ENCODE measurements around the gene NXPH3.
"Not testable (repeated sequence)": the region's sequence is repeated elsewhere in the genome, so short reads cannot be mapped to it uniquely, and the experiment has no call there.

The NXPH3 gene

DNA sequence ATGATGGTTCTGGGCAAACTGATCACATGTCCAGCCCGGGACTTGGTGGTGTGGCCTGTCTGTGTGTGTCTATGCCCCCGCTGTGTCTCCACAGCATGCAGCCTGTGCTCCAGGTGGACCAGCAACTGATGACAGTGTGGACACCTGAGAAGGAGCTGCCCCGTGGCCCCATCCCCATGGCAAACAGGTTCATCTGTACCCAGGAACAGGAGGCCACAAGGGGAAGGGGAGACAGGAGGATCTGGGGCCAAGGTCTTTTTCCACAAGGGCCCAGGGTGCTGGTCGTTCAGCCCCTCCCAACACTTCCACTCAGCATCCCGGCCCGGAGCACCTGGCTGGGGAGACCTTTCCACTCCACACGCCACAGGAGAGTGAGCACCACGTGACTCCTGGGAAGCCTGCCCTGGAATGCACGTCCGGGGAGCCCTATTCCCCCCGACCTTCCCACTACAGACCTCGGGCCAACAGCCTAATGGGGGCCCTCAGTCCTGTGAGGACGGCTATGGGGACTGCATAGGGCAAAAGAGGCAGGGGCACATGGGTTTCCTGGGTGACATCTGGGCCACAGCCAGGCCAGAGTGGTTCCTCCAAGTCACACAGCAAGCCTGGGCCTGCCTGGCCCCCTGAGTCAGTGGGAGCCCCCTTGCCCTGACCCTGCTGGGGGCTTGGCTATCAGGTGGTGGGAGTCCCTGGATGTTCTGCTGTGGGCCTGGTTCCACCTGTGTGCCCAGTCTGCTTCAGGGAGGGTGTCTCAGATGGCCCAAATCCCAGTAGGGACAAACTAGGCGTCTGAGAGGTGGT is 20.8 kb upstream of the NXPH3 start:
- no peak for DNase-seq (ENCODE audit: low read depth)

DNA sequence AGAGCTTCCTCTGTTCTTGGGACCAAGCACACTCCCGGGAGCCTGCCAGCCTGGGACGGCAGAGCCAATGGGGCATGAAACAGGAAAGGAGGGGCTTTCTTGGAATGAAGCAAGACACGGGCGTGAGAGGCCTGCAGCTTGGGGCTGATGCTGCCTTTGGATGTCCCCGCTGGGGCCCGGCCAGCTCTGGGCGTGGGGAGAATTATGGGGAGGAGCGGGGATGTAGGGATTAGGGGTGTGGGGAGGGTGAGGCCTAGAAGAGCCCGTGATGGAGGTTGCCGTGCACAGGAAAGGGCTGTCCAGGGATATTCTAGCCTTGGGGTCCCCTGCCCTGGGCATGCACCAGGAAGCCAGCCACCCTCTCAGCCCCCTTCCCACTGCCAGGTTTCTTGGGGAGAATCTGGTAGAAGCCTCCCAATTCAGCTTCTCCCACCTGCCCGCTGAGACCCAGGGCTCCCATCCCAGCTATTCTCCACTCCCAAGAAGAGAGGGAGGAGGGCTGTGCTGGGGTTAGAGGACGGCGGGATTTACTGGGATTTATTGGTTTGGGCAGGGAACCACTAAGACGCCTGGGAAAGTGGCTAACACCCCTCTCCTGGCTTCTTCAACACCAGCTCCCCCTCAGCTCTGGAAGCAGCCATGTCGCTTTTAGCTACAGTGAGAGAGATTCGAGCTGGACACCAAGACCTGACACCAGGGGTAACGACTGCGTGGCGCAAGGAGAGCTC is 20.0 kb upstream of the NXPH3 start:
- no peak for DNase-seq (ENCODE audit: low read depth)

DNA sequence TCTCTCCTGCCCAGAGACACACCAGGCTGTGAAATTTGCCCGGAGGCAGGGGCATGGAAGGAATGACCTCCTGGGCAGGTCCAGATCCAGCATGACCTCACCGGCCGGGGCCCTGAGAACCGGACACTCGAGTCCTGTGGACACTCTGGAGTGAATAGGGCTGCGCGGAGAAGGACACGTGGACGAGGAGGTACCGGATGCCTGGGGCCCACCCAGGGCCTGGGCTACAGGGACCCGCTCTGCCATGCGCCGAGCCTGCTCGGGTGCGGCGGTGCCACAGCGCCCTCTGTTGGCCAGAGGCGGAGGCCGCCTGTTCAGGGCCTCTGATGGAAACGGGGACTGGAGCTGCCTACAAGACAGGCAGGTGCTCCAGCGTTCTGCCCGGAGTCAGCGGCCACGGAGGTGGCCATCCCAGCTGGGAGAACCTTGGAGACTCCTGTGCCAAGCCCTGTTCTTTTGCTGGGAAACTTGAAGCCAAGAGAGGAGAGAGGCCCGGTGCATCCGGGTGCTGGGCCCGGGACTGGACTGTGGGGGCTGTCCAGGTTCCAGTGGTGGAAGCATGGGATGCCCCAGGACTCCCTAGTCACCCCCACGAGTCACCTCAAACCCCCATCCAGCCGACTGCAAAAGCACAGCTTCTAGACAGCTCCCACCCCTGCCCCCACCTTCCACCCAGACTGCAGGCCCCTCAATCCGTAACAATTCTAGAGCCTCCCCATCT is 19.3 kb upstream of the NXPH3 start:
- no peak for DNase-seq (ENCODE audit: low read depth)

DNA sequence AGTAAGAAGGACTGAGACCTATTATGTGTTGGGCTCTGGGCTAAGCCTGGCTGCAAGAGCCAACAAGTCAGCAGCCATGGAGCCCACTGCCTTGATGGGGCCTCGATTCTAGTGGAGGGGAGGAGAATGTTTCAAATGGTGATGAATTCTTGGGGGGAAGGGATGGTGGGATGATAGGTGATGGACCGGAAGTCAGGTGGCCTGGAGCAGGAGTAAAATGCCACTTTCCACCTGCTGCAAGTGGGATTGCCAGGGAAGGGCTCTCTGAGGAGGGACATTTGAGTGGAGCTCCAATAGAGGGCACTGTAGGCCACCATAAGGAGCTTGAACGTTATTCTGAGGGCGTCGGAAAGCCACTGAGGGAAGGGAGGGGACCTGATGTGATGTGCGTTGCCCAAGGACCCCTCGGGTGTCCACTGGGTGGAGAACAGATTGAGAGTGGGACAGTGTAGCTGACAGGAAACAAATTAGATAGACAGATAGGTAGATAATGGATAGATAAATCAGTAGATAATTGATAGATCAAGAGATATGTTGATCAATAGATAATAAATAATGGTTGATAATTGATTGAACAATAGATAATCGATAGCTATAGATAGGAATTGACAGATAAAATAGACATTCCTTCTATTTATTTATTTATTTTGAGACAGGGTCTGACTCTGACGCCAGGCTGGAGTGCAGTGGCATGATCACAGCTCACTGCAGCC is 18.2 kb upstream of the NXPH3 start:
- no peak for DNase-seq (ENCODE audit: low read depth)

DNA sequence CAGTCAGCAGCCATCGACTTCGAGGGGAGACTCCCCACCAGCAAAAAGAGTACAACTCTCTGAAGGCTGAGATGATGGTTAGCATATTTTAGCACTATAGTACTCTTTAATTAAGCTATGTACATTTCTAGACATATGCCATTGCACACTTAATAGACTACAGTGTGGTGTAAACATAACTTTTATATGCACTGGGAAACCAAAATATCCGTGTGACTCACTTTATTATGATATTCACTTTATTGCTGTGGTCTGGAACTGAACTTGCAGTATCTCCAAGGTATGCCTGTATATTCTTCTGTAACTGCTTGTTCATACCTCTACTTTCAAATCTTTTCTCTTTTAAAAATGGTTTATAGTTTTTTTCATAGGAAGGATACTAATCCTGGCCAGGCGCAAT is 11.0 kb upstream of the NXPH3 start:
- DNase-seq (ENCODE audit: low read depth): no peak

DNA sequence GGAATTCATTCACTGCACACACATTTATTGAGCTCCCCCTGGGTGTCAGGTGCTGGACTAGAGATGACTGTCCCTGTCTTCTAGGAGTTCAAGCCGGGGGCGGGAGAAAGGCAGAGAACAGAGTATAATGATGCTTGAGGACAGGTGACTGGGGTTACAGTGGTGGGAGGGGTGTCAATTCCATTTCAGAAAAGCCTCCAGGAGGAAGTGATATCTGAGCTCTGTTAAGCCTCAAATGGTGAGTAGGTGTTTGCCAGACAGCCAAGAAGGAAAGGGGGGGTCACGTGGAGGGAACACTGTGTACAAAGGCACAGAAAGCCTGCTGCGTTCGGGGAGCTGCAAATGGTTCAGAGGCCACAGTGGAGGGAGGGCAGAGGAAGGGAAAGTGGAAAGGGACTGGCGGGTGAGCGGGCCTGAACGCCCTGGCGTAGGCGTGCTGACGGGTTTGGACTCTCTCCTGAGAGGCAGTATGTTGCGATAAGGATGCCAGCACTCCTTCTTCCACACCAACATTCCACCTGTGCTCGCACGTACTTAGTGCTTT is 9.7 kb upstream of the NXPH3 start:
- no peak for DNase-seq (ENCODE audit: low read depth)

DNA sequence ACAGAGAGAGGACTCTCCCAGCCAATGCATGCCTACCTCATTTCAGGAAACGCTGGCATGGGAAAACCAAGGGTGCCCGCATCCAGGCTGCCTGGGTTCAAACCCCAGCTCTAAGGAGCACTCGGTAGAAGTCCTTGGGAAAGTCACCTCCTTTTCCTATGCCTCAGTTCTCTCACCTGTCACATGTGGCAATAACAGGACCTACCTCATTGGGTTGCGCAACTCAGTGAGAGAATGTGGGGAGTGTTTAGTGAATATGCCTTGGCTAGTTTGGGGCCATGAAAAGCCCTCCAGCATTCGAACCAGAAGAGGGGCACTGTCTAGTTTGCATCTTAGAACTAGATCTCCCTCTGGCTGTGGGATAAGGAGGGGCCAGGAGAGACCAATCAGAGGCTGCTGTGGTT is 9.0 kb upstream of the NXPH3 start:
- DNase-seq (ENCODE audit: low read depth): no peak

DNA sequence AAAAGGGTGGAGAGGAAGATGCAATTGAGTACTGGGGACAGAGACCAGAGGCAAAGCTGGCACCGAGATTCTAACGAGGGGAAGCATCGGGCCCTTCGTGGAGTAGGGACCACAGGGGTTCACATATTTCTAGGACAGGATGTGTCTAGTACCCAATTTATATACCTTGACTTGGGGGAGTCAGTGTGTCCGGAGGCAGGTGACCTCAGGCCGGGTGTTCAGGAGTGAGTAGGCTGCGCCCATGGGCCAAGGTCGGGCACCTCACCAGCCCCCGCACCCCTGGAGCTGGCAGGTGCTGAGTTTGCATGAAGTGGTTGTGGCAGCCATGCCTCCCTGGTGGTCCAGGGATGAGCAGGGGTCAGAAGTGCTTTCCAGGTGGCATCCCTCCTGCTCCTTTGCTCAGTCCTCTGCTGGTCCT is 8.6 kb upstream of the NXPH3 start:
- DNase-seq (ENCODE audit: low read depth): no peak

DNA sequence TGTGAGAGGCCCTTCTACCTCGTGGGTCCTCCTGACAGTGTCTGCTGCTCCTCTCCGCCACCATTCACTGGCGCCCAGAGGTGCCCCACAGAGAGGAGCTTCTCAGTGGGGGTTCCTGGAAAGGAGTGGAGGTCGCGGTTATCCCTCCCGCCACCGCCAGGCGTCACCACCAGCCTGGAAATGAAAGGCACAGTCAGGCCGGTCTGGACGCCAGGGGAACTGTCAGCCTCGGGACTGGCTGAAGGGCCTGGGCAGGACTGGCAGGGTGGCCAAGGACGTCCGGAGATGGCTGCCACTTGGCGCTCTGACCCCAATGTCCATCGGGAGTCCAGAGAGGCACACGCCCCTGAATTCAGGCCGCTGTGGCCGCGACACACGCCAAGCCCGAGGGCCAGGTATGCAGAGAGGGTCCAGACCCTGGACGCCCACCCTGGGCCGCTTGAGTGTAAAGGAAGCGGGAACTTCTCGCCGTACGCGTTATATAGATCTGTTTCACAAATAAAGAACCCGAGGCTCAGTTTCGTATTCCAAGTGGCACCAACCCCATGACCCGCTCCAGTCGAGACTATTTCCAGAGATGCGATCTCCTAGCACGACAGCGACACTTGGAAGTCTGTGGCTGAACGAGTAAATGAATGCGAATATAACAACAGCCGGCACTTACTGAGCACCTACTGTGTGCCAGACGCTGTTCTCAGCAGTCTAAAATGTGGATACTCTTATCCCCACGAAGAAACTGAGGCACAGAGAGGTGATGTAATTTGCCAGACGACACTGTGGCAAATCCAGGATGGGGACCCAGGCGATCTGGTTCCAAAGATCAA is 7.6 kb upstream of the NXPH3 start:
- no peak for DNase-seq (ENCODE audit: low read depth)

DNA sequence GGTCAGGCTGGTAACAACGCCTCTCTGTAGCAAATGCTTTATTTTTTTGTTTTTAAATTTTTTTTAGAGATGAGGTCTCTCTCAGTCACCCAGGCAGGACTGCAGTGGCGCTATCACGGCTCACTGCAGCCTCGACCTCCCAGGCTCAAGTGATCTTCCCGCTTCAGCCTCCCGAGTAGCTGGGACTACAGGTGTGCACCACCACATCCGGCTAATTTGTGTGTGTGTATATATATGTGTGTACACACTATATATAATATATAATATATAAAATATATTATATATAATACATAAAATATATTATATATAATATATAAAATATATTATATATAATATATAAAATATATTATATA is 7.0 kb upstream of the NXPH3 start:
- DNase-seq (ENCODE audit: low read depth): not testable (repeated sequence)

DNA sequence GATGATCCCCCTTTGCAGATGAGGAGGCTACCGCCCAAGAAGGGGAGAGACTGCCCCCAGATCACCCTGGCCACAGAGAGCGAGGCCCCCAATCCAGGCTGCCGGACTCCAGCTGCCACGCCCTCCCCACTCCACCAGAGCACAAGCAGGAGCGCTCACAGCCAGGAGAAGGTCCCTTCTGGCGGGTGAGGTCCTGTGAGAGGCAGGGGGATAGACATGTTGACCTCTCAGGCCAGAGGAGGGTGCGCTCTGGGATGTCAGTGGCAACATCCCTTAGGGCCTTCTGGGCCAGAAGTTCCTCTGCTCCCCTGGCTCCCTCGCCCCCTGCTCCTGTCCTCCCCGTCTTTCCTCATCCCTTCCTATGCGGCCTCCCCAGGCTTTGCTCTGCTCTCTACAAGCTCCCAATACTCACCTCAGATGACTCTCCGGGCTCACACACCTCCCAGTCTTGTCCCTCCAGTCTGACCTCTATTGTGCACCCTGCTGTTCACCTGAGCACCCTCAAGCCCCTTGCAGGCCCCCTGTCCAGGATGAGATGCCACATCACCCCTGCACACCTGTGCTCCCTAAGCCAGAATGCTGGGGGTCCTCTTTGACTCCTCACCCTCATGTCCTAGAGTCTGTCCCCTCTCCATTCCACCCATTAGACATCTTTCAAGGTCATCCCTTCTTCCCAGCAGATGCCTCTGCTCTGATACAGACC is 5.0 kb upstream of the NXPH3 start:
- no peak for DNase-seq (ENCODE audit: low read depth)

DNA sequence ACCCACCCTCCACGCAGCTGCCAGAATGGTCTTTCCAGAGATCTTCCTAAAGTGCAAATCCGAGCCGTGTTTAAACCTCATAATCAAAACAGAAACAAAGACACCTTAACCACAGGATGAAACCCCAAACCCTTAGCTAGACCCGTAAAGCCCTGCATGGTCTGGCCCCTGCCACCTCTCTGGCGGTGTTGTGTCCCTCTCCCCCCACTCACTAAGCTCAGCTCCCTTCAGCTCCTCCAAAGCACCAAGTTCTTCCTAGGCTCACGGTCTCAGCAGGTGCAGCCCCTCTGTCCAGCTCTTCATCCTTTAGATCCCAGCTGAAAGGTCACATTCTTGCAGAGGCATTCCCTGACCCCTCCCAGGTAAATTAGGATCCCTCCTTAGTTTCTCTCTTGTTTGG is 4.4 kb upstream of the NXPH3 start:
- DNase-seq (ENCODE audit: low read depth): no peak

DNA sequence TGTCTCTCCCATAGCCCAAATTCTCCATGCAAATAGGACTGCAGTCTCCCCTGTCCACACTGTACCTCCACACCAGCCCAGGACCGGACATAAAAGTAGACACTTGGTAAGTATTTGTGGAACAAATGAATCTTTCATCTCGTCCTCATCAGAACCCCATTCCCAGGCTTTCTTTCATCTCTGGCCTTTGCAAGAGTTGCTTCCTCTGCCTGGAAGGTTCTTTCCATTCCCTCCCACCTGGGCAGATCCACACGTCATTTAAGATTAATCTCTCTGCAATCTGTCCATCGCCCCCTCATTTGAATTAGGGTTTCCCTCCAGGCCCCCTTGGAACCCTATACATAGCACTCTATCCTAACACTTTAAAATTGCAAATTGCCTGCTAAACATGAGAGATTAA is 3.9 kb upstream of the NXPH3 start:
- DNase-seq (ENCODE audit: low read depth): no peak

DNA sequence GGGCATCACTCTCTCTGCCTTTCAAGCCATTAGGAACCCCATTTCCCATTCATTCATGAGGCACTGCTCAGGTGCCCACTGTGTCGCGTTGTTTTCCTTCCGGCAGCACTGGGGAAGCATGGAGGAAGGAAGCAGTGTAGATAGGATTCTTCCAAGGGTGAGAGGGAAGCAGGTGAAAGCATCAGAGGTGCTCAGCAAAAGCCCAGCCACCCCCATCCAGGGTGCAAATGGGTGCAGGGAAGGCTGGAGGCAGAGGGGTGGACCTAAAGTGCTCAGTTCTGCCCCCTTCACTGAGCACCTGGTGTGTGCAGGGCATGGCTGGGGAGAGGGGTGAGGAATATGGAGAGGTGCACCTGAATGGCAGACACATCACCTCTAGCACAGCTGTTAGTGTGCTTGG is 3.4 kb upstream of the NXPH3 start:
- no peak for DNase-seq (ENCODE audit: low read depth)

DNA sequence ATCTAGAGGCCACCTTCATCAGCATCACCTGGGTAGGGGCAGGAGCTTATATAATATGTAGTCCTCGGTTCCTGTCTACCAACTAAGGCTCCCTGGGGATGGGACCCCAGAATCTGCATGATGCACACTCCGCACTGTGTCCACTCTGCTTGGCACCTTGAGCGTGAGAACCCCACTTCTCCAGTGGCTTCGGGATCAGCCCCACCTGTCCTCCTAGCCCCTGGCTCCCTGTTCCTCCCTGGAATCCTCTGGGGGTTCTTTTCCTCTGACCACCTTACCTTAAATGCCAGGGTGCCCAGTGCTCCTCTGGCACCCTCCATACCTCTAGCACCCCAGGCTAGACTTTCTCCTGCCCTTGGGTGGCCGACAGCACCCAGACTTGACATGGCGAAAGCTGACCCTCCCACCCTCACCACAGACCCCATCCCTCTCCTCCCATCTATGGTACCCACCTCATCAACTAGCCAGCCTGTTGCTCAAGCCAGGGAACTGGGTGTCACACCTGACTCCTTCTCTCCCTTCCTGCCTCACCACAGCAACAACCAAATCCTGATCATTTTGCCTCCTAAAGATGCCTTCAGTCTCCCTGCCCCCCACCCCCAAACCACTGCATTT is 2.8 kb upstream of the NXPH3 start:
- DNase-seq (ENCODE audit: low read depth): no peak

DNA sequence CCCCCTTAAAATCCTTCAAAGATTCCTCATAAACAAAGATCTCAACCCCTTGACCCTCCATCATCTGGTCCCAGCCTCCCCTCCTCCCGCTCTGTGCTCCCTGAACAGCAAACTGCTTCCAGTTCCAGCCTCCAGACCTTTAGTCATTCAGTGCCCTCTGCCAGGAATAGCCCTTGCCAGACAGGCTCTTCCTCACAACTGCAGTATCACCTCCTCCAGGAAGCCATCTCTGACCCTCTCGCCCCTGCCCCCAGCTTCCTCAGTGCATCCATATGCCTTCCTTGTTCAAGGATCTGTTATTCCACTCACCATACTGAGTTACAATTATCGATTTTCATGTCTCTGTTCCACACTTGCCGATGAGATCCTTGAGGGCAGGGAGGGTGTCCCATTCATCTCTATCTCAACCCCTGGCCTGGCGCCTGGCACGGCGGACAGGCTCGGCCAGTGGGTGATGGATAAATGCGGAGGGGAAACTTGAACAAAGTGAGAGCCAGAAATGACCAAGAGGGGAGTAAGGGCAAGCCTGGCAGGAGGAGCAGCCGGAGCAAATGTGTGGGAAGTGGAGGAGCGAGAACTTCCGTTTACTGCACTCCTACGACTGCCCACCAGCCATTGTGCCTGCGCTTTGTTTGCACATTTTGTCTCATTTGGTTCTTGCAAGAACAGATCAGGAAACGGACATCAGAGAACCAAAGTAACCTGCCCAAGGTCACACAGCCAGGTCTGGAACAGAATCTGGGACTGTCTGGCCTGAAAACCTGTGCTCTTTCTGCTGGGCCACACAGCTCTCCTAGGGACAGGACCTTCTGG is 2.0 kb upstream of the NXPH3 start:
- DNase-seq (ENCODE audit: low read depth): no peak

DNA sequence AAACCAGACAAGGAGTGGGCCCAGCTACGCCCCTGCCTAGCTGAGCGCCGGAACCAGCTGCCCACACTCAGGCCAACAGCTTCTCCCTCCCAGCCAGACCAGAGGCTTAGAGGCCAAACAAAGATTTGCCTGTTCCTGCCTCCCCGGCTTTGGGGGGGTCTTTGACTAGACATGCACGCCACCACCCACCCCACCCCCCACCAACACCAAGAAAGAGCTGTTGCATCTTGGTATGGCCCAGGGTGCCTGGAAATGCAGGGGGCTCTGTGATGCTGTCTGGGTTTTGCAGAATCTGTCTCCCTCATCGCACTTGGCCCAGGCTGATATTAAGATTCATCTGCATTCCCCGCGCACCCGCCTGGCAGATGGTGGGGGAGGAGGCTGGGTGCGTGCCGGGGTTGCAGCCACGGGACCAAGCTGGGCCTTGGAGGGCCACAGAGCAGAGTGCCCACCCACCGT is 1.3 kb upstream of the NXPH3 start:
- no peak for DNase-seq (ENCODE audit: low read depth)

DNA sequence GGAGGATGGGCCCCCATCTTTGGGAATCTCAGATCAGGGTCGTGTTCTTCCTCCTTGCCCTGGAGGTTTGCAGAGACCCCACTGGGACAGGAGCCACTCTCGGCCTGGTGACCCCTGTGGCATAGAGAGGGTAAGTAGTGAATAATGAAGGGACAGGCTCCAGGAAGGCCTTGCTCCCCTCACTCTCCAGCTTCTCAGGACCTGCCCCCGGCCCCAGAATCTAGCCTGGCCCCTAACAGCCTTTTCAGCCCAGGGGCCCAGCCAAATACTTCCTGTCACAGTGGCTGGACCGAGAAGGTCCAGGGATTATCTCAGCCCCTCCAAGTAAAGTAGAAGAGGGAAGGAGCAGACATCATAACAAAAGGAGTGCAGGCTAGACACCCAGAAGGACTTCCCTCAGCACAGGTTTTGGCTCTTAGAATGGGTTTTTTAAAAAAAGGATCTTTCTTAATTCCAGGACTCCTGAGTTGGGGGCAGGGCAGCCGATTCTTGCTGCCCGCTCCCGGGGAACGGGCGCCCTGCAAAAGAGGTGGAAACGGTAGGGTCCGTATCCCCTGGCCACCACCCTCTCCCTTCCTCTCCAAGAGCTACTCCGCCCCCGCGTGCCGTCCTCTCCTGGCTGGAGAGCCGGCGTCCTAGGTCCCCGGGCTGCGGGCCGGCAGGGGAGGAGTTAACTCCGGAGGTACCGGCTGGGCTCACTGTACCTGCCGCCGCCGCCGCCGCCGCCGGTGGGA is 559 bp upstream of the NXPH3 start:
- no peak for DNase-seq (ENCODE audit: low read depth)
